ENCODE results near the gene CYSTM1.

Gene CYSTM1

DNA sequence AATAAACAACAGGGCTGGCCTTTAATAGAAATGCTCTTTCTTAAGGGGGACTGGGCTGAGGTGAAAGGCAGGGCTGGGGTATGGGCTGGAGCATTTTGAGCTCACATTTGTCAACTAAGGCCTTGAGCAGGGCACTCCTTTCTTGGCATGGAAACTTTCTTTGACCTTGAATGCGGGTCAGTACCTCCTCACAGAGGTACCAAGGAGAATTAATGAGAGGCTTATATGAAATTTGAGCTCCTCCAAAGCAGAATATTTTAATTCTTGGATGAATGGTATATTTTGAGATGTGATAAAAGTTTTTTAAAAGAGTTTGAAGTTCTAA lies 3.1 kb downstream of the CYSTM1 start:
- Histone ChIP-seq H3K4me1 (ENCODE audit: insufficient read depth, low read length, severe bottlenecking) (peaks cover 37% of the 10 kb centered on the region), H3K27ac (ENCODE audit: low read depth, low read length, poor library complexity, severe bottlenecking) (no peak overlapping the region), H3K9me2 (ENCODE audit: low read depth, low read length) (no peaks in the 10 kb centered on the region), H3K9me3 (ENCODE audit: low read length) (no peaks in the 10 kb centered on the region), H3K4me2 (ENCODE audit: low read length) (no peak overlapping the region), H3K27me3 (ENCODE audit: insufficient read depth, low read length) (no peaks in the 10 kb centered on the region), H3K9ac (ENCODE audit: low read length) (no peak overlapping the region), H3K79me2 (ENCODE audit: insufficient read depth, low read length) (no peaks in the 10 kb centered on the region), H3K4me3 (ENCODE audit: low read depth, low read length, poor library complexity, severe bottlenecking) (no peak overlapping the region), H4K20me1 (ENCODE audit: insufficient read depth, low read length) (no peaks in the 10 kb centered on the region), H3K36me3 (ENCODE audit: insufficient read depth, low read length) (no peaks in the 10 kb centered on the region), H2AFZ (ENCODE audit: low read length) (no peak overlapping the region), H3F3A (ENCODE audit: insufficient read depth, low read length) (no peaks in the 10 kb centered on the region; the same call in 1 of the 2 replicates)
- TF ChIP-seq, protein P1, sequence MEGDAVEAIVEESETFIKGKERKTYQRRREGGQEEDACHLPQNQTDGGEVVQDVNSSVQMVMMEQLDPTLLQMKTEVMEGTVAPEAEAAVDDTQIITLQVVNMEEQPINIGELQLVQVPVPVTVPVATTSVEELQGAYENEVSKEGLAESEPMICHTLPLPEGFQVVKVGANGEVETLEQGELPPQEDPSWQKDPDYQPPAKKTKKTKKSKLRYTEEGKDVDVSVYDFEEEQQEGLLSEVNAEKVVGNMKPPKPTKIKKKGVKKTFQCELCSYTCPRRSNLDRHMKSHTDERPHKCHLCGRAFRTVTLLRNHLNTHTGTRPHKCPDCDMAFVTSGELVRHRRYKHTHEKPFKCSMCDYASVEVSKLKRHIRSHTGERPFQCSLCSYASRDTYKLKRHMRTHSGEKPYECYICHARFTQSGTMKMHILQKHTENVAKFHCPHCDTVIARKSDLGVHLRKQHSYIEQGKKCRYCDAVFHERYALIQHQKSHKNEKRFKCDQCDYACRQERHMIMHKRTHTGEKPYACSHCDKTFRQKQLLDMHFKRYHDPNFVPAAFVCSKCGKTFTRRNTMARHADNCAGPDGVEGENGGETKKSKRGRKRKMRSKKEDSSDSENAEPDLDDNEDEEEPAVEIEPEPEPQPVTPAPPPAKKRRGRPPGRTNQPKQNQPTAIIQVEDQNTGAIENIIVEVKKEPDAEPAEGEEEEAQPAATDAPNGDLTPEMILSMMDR (IDR thresholded peaks at IDR 0.05; ENCODE audit: low read length) = no peak
- no peak for TF ChIP-seq EZH2 (IDR thresholded peaks at IDR 0.05; ENCODE audit: borderline replicate concordance, low read length)

DNA sequence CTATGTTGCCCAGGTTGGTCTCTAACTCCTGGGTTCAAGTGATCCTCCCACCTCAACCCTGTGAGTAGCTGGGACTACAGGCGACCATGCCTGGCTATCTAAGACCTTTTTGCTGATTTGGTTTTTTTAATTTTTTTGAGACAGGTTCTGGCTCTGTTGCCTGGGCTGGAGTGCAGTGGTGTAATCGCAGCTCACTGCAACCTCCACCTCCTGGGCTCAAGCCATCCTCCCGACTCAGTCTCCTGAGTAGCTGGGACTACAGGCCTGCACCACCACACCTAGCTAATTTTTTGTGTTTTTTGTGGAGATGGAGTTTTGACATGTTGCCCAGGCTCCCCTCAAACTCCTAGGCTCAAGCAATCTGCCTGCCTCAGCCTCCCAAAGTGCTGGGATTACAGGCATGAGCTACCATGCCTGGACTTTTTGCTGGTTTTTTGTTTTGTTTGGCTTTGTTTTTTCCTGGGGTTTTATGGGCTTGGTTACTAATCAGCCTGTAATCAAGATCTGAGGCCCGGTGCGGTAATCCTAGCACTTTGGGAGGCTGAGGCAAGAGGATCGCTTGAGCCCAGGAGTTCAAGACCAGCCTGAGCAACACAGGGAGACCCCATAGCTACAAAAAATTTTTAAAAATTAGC lies 3.6 kb downstream of the CYSTM1 start:
- Histone ChIP-seq H3K4me2 (ENCODE audit: low read length) (no peak overlapping the region), H4K20me1 (ENCODE audit: insufficient read depth, low read length) (no peaks in the 10 kb centered on the region), H3K36me3 (ENCODE audit: insufficient read depth, low read length) (no peaks in the 10 kb centered on the region), H2AFZ (ENCODE audit: low read length) (no peak overlapping the region), H3K27ac (ENCODE audit: low read depth, low read length, poor library complexity, severe bottlenecking) (no peak overlapping the region), H3K4me1 (ENCODE audit: insufficient read depth, low read length, severe bottlenecking) (peaks cover 37% of the 10 kb centered on the region), H3K9me3 (ENCODE audit: low read length) (no peaks in the 10 kb centered on the region), H3K9me2 (ENCODE audit: low read depth, low read length) (no peaks in the 10 kb centered on the region), H3F3A (ENCODE audit: insufficient read depth, low read length) (no peaks in the 10 kb centered on the region; the same call in 1 of the 2 replicates), H3K9ac (ENCODE audit: low read length) (no peak overlapping the region), H3K79me2 (ENCODE audit: insufficient read depth, low read length) (no peaks in the 10 kb centered on the region), H3K4me3 (ENCODE audit: low read depth, low read length, poor library complexity, severe bottlenecking) (no peak overlapping the region), H3K27me3 (ENCODE audit: insufficient read depth, low read length) (no peaks in the 10 kb centered on the region)
- TF ChIP-seq EZH2 (IDR thresholded peaks at IDR 0.05; ENCODE audit: borderline replicate concordance, low read length) = no peak
- TF ChIP-seq, protein P1 (IDR thresholded peaks at IDR 0.05; ENCODE audit: low read length) = no peak

DNA sequence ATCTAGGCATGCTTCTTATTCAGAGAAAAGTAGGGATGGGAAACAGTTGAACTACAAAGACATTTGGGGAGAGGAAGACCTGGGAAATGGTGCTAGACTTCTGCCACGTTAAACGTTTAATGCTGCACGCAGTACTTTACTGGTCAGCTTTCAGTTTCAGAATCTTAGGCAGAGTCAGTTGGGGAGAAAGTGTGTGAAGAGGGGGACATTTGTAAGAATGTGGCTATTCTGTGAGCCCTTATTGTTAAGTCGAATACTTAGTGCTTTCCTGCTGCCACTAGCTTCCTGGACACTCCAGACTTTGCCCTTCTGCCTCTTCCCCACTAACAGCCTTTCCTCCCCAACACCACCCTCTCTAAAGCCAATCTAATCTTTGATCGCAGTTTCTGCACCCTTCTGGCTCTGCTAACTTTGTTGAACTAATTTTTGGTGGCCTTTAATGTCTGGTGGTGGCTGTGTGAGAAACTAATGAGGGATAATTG lies 6.1 kb downstream of the CYSTM1 start:
- Histone ChIP-seq H3K27me3 (ENCODE audit: insufficient read depth, low read length) (no peaks in the 10 kb centered on the region), H3K36me3 (ENCODE audit: insufficient read depth, low read length) (no peaks in the 10 kb centered on the region), H3K27ac (ENCODE audit: low read depth, low read length, poor library complexity, severe bottlenecking) (no peak overlapping the region), H3F3A (ENCODE audit: insufficient read depth, low read length) (no peaks in the 10 kb centered on the region; the same call in 1 of the 2 replicates), H3K4me3 (ENCODE audit: low read depth, low read length, poor library complexity, severe bottlenecking) (no peak overlapping the region), H3K4me1 (ENCODE audit: insufficient read depth, low read length, severe bottlenecking) (peaks cover 28% of the 10 kb centered on the region), H3K4me2 (ENCODE audit: low read length) (no peak overlapping the region), H2AFZ (ENCODE audit: low read length) (no peak overlapping the region), H4K20me1 (ENCODE audit: insufficient read depth, low read length) (no peaks in the 10 kb centered on the region), H3K79me2 (ENCODE audit: insufficient read depth, low read length) (no peaks in the 10 kb centered on the region), H3K9me2 (ENCODE audit: low read depth, low read length) (no peaks in the 10 kb centered on the region), H3K9ac (ENCODE audit: low read length) (no peak overlapping the region), H3K9me3 (ENCODE audit: low read length) (no peaks in the 10 kb centered on the region)
- no peak for TF ChIP-seq EZH2 (IDR thresholded peaks at IDR 0.05; ENCODE audit: borderline replicate concordance, low read length)
- TF ChIP-seq, protein P1 (IDR thresholded peaks at IDR 0.05; ENCODE audit: low read length) = no peak

Data from OCI-LY1 (cell line).